ENCODE data around the gene IL3RA.

- TF ChIP-seq, protein P1, sequence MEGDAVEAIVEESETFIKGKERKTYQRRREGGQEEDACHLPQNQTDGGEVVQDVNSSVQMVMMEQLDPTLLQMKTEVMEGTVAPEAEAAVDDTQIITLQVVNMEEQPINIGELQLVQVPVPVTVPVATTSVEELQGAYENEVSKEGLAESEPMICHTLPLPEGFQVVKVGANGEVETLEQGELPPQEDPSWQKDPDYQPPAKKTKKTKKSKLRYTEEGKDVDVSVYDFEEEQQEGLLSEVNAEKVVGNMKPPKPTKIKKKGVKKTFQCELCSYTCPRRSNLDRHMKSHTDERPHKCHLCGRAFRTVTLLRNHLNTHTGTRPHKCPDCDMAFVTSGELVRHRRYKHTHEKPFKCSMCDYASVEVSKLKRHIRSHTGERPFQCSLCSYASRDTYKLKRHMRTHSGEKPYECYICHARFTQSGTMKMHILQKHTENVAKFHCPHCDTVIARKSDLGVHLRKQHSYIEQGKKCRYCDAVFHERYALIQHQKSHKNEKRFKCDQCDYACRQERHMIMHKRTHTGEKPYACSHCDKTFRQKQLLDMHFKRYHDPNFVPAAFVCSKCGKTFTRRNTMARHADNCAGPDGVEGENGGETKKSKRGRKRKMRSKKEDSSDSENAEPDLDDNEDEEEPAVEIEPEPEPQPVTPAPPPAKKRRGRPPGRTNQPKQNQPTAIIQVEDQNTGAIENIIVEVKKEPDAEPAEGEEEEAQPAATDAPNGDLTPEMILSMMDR (IDR thresholded peaks at IDR 0.05; ENCODE audit: low read length): no peak
- no peak for TF ChIP-seq EZH2 (optimal IDR thresholded peaks at IDR 0.05; ENCODE audit: low read depth, low read length)
Measured at GRCh38 chrX:1416327-1416784, 79.8 kb downstream of the IL3RA start.

All from MM.1S (cell line).